Liver (tissue), 9 donors: Measurements from ENCODE around the gene RRP12. TPM values are rescaled to one million over a fixed set of nuclear protein-coding genes. Genes with fewer than 3 reads are reported as not detected.

ENCODE experiments used
- DNase-seq: peaks from one replicate; pipeline ENCODE4 v3.0.0-alpha.2; 2017; ENCODE audit warnings: low spot score
- H3K27ac ChIP-seq, 2 donors: one replicate each; pipeline ENCODE4 v1.7.0; 2013; ENCODE audit warnings: inconsistent platforms in 2 of 2, low read length in 2 of 2, control low read depth in 1 of 2, low read depth in 1 of 2, mild to moderate bottlenecking in 1 of 2
- H3K27me3 ChIP-seq, 4 donors: one replicate each; pipeline versions ENCODE4 v1.6.1 to v1.7.0; 2013; ENCODE audit warnings: low read length in 3 of 4, inconsistent platforms in 1 of 4, mild to moderate bottlenecking in 1 of 4, moderate library complexity in 1 of 4; ENCODE audit not compliant: control insufficient read depth in 4 of 4, insufficient read depth in 4 of 4
- H3K36me3 ChIP-seq, 4 donors: one replicate each; pipeline versions ENCODE4 v1.6.1 to v1.7.0; 2013; ENCODE audit warnings: low read length in 3 of 4, mild to moderate bottlenecking in 3 of 4, low read depth in 1 of 4, moderate library complexity in 1 of 4; ENCODE audit not compliant: control insufficient read depth in 4 of 4, insufficient read depth in 3 of 4
- H3K4me1 ChIP-seq, 4 donors: one replicate each; pipeline versions ENCODE4 v1.6.1 to v1.7.0; 2013; ENCODE audit warnings: low read length in 3 of 4, mild to moderate bottlenecking in 3 of 4, moderate library complexity in 1 of 4; ENCODE audit not compliant: control insufficient read depth in 4 of 4, insufficient read depth in 4 of 4
- H3K4me3 ChIP-seq, 3 donors: one replicate each; pipeline versions ENCODE4 v1.6.1 to v1.7.0; 2013; ENCODE audit warnings: low read length in 3 of 3, control low read depth in 1 of 3, low read depth in 1 of 3, mild to moderate bottlenecking in 1 of 3
- H3K9ac ChIP-seq, 2 donors: one replicate each; pipeline ENCODE4 v1.7.0; 2013; ENCODE audit warnings: low read length in 2 of 2, mild to moderate bottlenecking in 2 of 2, moderate library complexity in 2 of 2, control low read depth in 1 of 2, low read depth in 1 of 2
- H3K9me3 ChIP-seq, 4 donors: one replicate each; pipeline versions ENCODE4 v1.6.1 to v1.7.0; 2013; ENCODE audit warnings: low read length in 3 of 4; ENCODE audit not compliant: control insufficient read depth in 4 of 4
- EGR1 ChIP-seq, 2 donors: IDR thresholded peaks; 2 replicates each; pipeline ENCODE4 v1.6.1; 2016 to 2018; ENCODE audit warnings: antibody characterized with exemption in 2 of 2, low read depth in 2 of 2
- FOXA1 ChIP-seq: IDR thresholded peaks from 2 replicates; pipeline ENCODE4 v1.6.1; 2016; ENCODE audit warnings: antibody characterized with exemption
- FOXA2 ChIP-seq: IDR thresholded peaks from 2 replicates; pipeline ENCODE4 v1.6.1; 2016; ENCODE audit warnings: antibody characterized with exemption
- GABPA ChIP-seq, 2 donors: IDR thresholded peaks in 1 of 2; conservative IDR thresholded peaks in 1 of 2; 2 replicates each; pipeline ENCODE4 v1.6.1; 2016; ENCODE audit warnings: antibody characterized with exemption in 2 of 2, mild to moderate bottlenecking in 1 of 2, moderate library complexity in 1 of 2
- HNF4A ChIP-seq, 2 donors: conservative IDR thresholded peaks; 2 replicates each; pipeline ENCODE4 v1.6.1; 2016; ENCODE audit warnings: antibody characterized with exemption in 2 of 2, mild to moderate bottlenecking in 2 of 2
- HNF4G ChIP-seq: IDR thresholded peaks from 2 replicates; pipeline ENCODE4 v1.6.1; 2016; ENCODE audit warnings: antibody characterized with exemption
- JUND ChIP-seq, 2 donors: IDR thresholded peaks; 2 replicates each; pipeline ENCODE4 v1.6.1; 2016; ENCODE audit warnings: antibody characterized with exemption in 2 of 2
- NR2F2 ChIP-seq: IDR thresholded peaks from 2 replicates; pipeline ENCODE4 v1.6.1; 2016; ENCODE audit warnings: antibody characterized with exemption
- RAD21 ChIP-seq, 2 donors: IDR thresholded peaks; 2 replicates each; pipeline ENCODE4 v1.6.1; 2016; ENCODE audit warnings: antibody characterized with exemption in 2 of 2, mild to moderate bottlenecking in 2 of 2
- RXRA ChIP-seq, 2 donors: IDR thresholded peaks; 2 replicates each; pipeline ENCODE4 v1.6.1; 2017 to 2018; ENCODE audit warnings: antibody characterized with exemption in 2 of 2, mild to moderate bottlenecking in 1 of 2
- SP1 ChIP-seq: IDR thresholded peaks from 2 replicates; pipeline ENCODE4 v1.6.1; 2018; ENCODE audit warnings: antibody characterized with exemption, mild to moderate bottlenecking
- TAF1 ChIP-seq: conservative IDR thresholded peaks from 2 replicates; pipeline ENCODE4 v1.6.1; 2016; ENCODE audit warnings: antibody characterized with exemption, mild to moderate bottlenecking
- YY1 ChIP-seq: IDR thresholded peaks from 2 replicates; pipeline ENCODE4 v1.6.1; 2016; ENCODE audit warnings: antibody characterized with exemption, mild to moderate bottlenecking
- WGBS: extraction: QIAGEN DNeasy Blood & Tissue Kit; methylation state at CpG from one replicate; pipeline ENCODE4 v1.1.7; 2013; 5-methylcytosine and 5-hydroxymethylcytosine counted together
- polyA plus RNA-seq, 2 donors: library from polyadenylated mRNA; stranded (reverse) in 1 of 2; unstranded in 1 of 2; fragments of 200-250 nt in 1 of 2; fragments of >200 nt in 1 of 2; fragmentation: Nextera tagmentation in 1 of 2; extraction: Ambion mirVana in 1 of 2; gene quantifications; one replicate each; pipeline versions ENCODE4 v1.2.1 to v1.2.3, GENCODE V29; 2013 to 2015
- total RNA-seq, 2 donors: library from RNA; depleted of rRNA; stranded (reverse); fragments of >200 nt; gene quantifications; one replicate each; pipeline ENCODE4 v1.2.3, GENCODE V29; 2014
- TF ChIP-seq, protein P1 (sequence below): IDR thresholded peaks from 2 replicates; pipeline ENCODE4 v1.6.1; 2016; ENCODE audit warnings: antibody characterized with exemption
- TF ChIP-seq, protein P2 (sequence below): IDR thresholded peaks from 2 replicates; pipeline ENCODE4 v1.6.1; 2016; ENCODE audit warnings: antibody characterized with exemption
- TF ChIP-seq, protein P3 (sequence below): IDR thresholded peaks from 2 replicates; pipeline ENCODE4 v1.6.1; 2016; ENCODE audit warnings: antibody characterized with exemption, mild to moderate bottlenecking
- TF ChIP-seq, protein P4 (sequence below): IDR thresholded peaks from 2 replicates; pipeline ENCODE4 v1.6.1; 2016; ENCODE audit warnings: antibody characterized with exemption
- donor health status: healthy.
- donor health status: healthy.
- donor health status: healthy.
- donor health status: healthy.
- donor health status: healthy.

Gene RRP12, protein sequence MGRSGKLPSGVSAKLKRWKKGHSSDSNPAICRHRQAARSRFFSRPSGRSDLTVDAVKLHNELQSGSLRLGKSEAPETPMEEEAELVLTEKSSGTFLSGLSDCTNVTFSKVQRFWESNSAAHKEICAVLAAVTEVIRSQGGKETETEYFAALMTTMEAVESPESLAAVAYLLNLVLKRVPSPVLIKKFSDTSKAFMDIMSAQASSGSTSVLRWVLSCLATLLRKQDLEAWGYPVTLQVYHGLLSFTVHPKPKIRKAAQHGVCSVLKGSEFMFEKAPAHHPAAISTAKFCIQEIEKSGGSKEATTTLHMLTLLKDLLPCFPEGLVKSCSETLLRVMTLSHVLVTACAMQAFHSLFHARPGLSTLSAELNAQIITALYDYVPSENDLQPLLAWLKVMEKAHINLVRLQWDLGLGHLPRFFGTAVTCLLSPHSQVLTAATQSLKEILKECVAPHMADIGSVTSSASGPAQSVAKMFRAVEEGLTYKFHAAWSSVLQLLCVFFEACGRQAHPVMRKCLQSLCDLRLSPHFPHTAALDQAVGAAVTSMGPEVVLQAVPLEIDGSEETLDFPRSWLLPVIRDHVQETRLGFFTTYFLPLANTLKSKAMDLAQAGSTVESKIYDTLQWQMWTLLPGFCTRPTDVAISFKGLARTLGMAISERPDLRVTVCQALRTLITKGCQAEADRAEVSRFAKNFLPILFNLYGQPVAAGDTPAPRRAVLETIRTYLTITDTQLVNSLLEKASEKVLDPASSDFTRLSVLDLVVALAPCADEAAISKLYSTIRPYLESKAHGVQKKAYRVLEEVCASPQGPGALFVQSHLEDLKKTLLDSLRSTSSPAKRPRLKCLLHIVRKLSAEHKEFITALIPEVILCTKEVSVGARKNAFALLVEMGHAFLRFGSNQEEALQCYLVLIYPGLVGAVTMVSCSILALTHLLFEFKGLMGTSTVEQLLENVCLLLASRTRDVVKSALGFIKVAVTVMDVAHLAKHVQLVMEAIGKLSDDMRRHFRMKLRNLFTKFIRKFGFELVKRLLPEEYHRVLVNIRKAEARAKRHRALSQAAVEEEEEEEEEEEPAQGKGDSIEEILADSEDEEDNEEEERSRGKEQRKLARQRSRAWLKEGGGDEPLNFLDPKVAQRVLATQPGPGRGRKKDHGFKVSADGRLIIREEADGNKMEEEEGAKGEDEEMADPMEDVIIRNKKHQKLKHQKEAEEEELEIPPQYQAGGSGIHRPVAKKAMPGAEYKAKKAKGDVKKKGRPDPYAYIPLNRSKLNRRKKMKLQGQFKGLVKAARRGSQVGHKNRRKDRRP (N-terminal part only)
- 1 to 10 TPM; 6.1 to 9.6 TPM for total RNA-seq
- polyA plus RNA-seq, result 1 to 10 TPM; 5.7 to 7.8 TPM

DNA sequence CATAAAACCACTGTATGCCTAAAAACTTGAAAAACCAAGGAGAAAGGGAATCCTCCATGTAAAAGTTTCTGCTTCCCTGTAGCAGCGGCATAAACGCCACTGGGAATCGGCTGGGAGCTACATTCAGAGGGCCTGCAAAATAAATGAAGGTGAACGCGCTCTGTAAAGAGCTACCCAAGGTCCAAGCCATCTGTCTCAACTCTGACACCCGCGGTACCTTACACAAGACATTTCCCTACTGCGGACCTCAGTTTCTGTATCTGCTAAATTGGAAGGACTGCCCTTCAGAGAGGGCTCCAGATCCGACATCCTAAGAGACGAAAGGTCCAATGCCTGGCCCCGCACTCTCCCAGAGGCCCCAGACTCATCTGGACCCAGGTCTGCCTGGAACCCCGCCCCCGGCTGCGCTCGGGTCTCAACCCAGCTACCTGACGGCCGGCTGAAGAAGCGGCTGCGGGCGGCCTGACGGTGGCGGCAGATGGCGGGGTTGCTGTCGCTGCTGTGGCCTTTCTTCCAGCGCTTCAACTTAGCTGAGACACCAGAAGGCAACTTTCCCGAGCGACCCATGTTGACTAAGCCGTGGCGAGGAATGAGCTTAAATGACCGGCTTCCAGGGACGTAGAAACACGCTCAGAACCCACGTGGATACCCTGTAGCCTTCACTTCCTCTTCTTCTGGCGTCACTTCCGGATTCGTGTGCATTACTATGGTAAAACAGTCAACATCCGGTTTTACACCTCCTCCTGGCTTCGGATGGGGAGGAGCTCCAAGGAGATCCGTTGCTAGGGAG lies at the start of gene RRP12:
TSS of gene RRP12 (minus strand) at position 676 of the 790 bp plus-strand sequence. CDS start at position 567, 109 bp downstream.
- TF ChIP-seq FOXA1 (peak; percentile 29), SP1 (peak; percentile 6), RAD21 (IDR thresholded peaks at IDR 0.05) (peak in 1 of 2 donors; percentile 32), RXRA (IDR thresholded peaks at IDR 0.05) (peak; percentile 4 to 29), EGR1 (IDR thresholded peaks at IDR 0.05; ENCODE audit: low read depth in 2 of 2) (peak in 1 of 2 donors; percentile 18), NR2F2 (no peak), FOXA2 (peak; percentile 39), YY1 (no peak), TAF1 (peak; percentile 36), HNF4G (no peak), HNF4A (conservative IDR thresholded peaks at IDR 0.05) (no peak), JUND (IDR thresholded peaks at IDR 0.05) (no peak), GABPA (IDR thresholded peaks at IDR 0.05 in 1 of 2, conservative IDR thresholded peaks at IDR 0.05 in 1 of 2) (peak; percentile 99)
- TF ChIP-seq, protein P1, sequence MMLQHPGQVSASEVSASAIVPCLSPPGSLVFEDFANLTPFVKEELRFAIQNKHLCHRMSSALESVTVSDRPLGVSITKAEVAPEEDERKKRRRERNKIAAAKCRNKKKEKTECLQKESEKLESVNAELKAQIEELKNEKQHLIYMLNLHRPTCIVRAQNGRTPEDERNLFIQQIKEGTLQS, result no peak
- TF ChIP-seq, protein P2, sequence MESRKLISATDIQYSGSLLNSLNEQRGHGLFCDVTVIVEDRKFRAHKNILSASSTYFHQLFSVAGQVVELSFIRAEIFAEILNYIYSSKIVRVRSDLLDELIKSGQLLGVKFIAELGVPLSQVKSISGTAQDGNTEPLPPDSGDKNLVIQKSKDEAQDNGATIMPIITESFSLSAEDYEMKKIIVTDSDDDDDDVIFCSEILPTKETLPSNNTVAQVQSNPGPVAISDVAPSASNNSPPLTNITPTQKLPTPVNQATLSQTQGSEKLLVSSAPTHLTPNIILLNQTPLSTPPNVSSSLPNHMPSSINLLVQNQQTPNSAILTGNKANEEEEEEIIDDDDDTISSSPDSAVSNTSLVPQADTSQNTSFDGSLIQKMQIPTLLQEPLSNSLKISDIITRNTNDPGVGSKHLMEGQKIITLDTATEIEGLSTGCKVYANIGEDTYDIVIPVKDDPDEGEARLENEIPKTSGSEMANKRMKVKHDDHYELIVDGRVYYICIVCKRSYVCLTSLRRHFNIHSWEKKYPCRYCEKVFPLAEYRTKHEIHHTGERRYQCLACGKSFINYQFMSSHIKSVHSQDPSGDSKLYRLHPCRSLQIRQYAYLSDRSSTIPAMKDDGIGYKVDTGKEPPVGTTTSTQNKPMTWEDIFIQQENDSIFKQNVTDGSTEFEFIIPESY, result no peak
- TF ChIP-seq, protein P3, sequence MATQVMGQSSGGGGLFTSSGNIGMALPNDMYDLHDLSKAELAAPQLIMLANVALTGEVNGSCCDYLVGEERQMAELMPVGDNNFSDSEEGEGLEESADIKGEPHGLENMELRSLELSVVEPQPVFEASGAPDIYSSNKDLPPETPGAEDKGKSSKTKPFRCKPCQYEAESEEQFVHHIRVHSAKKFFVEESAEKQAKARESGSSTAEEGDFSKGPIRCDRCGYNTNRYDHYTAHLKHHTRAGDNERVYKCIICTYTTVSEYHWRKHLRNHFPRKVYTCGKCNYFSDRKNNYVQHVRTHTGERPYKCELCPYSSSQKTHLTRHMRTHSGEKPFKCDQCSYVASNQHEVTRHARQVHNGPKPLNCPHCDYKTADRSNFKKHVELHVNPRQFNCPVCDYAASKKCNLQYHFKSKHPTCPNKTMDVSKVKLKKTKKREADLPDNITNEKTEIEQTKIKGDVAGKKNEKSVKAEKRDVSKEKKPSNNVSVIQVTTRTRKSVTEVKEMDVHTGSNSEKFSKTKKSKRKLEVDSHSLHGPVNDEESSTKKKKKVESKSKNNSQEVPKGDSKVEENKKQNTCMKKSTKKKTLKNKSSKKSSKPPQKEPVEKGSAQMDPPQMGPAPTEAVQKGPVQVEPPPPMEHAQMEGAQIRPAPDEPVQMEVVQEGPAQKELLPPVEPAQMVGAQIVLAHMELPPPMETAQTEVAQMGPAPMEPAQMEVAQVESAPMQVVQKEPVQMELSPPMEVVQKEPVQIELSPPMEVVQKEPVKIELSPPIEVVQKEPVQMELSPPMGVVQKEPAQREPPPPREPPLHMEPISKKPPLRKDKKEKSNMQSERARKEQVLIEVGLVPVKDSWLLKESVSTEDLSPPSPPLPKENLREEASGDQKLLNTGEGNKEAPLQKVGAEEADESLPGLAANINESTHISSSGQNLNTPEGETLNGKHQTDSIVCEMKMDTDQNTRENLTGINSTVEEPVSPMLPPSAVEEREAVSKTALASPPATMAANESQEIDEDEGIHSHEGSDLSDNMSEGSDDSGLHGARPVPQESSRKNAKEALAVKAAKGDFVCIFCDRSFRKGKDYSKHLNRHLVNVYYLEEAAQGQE, result peak; percentile 12
- TF ChIP-seq, protein P4, sequence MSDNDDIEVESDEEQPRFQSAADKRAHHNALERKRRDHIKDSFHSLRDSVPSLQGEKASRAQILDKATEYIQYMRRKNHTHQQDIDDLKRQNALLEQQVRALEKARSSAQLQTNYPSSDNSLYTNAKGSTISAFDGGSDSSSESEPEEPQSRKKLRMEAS, result peak; percentile 99
- WGBS, result under 1% methylated on average over 39 of the region's 39 CpGs

More for the DNA sequence above, at the start of gene RRP12:
- H3K9ac ChIP-seq, result peak within 1 kb of the TSS; percentile 59 to 83
- no peaks in the 10 kb centered on the region for H3K9me3 ChIP-seq
- H3K36me3 ChIP-seq, result peaks cover 4 to 9% (median 6%) of the 10 kb centered on the region in 4 donors
- peak within 1 kb of the TSS; percentile 71 to 75 for H3K27ac ChIP-seq
- DNase-seq, result peak; percentile 81
- H3K27me3 ChIP-seq, result no peaks in the 10 kb centered on the region
- H3K4me1 ChIP-seq, result peaks cover 6 to 11% (median 7%) of the 10 kb centered on the region in 4 donors
- peak within 1 kb of the TSS; percentile 62 to 86 (median 74) for H3K4me3 ChIP-seq
